T-helper 2 cell treated with Interferon-gamma antibody and Interleukin-4, amounts not matched to agents 100 ng/mL and 5 ng/mL, for 36 hours (primary cell): ENCODE data around the gene DDAH2. TPM values are rescaled to one million over a fixed set of nuclear protein-coding genes. Genes with fewer than 3 reads are reported as not detected.
"Not testable (repeated sequence)": the region's sequence is repeated elsewhere in the genome, so short reads cannot be mapped to it uniquely, and the experiment has no call there.

Source experiments
- intact Hi-C: fragments of 100-400 bp; cut with micrococcal nuclease; formaldehyde crosslinking; loops from one replicate; pipeline ENCODE4 v1.15.1; 2023
- total RNA-seq: library from RNA; stranded (reverse); gene quantifications from 2 replicates; pipeline ENCODE4 v1.2.3, GENCODE V29; 2022

DDAH2 gene
- total RNA-seq, 1 donor from 2014 or later, result 12.2 TPM

DNA sequence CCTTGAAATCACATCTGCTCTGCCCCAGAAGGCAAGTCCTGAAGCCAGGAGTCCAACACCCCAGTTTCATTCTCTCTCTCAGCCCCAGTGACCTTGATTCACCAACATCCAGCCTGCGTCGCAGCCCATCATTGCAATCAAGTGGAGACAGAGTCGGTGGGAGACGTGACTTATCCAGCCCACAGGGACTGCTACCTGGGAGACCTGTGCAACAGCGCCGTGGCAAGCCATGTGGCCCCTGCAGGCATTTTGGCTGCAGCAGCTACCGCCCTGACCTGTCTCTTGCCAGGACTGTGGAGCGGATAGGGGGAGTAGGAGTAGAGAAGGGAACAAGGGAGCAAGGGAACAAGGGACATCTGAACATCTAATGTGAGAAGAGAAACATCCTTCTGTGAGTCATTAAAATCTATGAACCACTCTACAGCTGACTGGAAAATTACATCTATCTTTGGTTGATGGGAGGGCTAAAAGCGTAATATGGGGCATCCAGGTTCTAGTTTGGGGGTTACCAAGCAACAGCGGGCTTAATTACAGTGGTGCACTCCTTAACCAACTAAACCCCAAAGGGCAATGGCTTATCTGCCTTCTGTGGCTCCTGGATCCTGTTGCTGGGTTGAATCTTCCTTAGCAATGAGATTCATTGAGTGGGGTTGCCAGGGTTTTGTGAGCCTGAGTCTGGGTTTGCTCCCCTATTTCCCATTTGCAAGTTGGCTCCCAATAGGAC lies 11.4 kb downstream of the DDAH2 start:
- intact Hi-C loops, result no loop called here

DNA sequence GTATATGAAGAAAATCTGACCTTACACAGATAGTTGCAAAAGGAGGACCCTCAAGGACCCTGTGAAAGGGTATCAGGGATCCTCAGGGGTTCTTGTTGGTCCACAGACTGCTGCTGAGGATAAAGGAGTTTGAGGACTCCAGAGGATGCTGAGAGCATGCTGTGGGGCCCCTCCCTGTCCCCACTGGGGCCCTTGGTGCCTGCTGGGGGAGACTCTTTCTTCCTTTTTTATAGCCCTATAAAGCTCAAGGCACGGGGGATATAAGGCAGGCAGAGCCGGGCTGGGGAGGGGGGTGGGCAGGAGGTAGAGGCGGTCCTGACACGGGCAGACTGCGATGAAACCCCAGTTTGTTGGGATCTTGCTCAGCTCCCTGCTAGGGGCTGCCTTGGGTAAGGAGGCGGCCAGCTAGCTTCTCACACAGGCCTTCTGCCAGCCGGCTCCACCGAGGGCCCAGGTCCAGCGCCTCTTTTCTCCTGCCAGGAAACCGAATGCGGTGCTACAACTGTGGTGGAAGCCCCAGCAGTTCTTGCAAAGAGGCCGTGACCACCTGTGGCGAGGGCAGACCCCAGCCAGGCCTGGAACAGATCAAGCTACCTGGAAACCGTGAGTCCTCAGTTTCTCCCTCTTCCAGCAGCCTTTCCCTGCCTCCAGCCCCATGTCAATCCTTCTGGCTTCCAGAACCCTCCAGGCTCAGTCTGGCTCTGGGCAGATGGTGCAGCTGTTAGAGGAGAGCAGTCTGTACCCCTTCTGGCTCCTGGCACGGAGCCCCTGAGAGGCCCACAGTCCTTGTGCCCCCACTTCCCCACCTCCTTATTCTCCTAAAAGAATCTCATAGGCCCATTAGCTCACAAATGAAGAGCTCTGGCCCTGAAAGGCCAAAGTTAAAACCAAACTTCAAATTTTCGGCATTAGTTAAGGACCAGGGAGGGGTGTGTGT lies 13.8 kb downstream of the DDAH2 start, which contains the start of gene LY6G6D:
Gene LY6G6D, plus strand, starts transcription at position 327 of the 937 bp plus-strand sequence. Its CDS starts 8 bp downstream, at position 335.
- intact Hi-C loops, result no loop called here

DNA sequence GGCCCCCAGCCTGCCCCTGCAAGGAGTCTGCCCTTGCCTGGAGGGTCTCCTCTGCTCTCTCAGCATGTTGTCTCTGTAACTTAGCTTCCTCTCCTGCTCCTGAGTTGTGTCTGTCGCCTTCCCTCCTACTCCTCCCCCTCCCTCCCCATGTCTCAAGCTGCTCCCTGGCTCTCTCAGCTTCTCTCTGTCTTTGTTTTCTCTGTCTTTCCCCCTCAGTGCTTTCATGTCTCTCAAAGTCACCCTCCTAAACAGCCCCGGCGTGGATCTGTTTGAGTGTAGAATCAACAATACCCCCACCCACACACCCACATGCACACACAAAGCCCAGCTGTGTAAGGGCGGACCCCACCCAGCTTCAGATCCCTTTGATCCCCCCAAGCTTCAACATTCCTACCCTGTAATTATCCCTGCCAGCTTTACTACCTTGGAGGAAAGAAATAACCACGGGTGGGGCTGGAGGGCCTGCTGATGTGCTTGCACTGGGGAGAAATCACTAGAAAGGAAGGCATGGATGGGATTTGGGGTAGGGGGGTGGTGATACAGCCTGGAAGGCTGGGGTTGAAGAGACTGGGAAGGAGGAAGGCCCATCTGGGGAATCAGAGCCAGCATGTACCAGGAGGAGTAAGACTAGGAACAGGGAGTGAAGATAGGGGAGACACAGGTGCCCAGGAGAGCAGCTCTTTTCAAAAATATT lies 15.0 kb downstream of the DDAH2 start:
- intact Hi-C loops, result no loop called here

DNA sequence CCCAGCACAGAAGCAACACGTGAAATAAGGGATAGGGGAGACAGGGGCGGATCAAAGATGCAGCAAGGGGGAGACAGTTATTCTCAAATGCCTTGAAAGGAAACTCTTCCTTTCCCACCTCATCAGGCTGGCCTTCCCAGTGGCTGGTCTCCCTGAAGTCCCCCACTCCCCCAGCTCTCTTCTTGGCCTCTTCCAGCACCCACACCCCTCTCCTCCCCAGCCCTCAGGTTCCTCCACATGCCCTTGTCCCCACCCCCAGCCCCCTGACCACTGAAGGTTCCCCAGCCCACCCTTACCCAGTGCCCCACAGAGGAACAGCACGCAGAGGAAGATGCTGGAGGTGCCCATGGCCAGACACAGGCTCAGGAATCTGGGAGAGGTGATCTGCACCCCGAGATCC lies 15.6 kb downstream of the DDAH2 start:
- intact Hi-C loops, result no loop called here

GRCh38 chr6:31712296-31712695 lies 16.8 kb downstream of the DDAH2 start:
- intact Hi-C loops, result no loop called here

- intact Hi-C loops, result no loop called here
Measured at GRCh38 chr6:31711233-31711632, 17.9 kb downstream of the DDAH2 start.

DNA sequence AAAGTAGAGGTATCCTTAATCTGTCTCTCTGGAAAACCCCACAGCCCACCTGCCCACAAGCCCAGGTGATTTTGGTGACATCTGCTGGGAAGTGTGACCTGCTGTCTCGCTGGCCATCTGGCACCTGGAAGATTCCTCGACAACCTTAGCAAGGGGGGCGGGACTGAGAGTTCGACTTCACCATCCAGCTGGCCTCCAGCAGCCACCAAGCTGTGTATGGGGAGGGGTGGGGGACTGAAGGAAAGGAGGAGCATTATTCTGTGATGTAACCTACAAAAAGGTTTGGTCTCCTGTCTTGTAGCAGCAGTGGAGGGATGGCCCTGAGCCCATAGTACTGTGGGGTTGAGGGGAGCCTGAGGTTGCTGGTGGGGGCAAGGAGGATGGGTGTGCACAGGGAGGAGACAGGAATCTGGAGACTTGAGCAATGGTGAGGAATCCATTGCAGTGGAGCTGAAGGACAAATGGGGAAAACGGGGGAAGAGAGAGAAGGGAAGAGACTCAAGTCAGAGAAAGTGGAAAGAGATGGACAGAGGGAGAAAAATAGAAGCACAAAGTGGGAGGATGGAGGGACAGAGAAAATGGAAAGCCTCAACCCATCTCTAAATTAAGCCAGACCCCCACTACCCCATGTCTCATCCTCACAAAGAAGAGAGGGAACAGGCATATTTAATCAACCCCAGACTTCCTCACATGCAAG lies 18.4 kb downstream of the DDAH2 start:
- intact Hi-C loops, result no loop called here

GRCh38 chr6:31709157-31709556 lies 19.9 kb downstream of the DDAH2 start:
- intact Hi-C loops, result not testable (repeated sequence)

GRCh38 chr6:31708224-31708623 lies 20.9 kb downstream of the DDAH2 start:
- intact Hi-C loops, result no loop called here

- intact Hi-C loops, result no loop called here
Measured at GRCh38 chr6:31707701-31708100, 21.4 kb downstream of the DDAH2 start.

DNA sequence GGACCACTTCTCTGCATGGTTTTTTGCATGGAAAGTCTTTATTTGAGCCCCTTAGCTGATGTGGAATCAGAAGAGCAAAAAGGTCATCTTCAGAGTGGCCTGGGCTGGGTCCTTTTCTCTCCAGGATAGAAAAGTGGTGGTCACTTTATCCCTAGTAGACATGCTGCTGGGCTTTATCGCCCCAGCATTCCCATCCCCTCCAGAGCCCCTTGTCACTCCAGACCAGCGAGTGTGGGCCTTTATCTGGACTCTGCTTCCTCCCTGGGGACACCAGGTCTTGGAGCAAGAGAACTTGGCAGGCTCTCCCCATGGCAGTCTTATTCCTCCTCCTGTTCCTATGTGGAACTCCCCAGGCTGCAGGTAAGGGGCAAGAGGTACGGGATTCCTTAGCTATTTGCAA lies 22.5 kb downstream of the DDAH2 start, which contains the start of gene LY6G6F:
Gene LY6G6F, plus strand, starts transcription at position 268 of the 400 bp plus-strand sequence. Its CDS starts 41 bp downstream, at position 309.
- intact Hi-C loops, result no loop called here

- intact Hi-C loops, result no loop called here
Measured at GRCh38 chr6:31705931-31706330, 23.2 kb downstream of the DDAH2 start.

- intact Hi-C loops, result loop anchor here (1.0 to 2.0 kb wide), 8 partner anchors 26 to 194 kb away; partner anchors contain the start of gene EHMT2
Measured at GRCh38 chr6:31702819-31703716, 26.0 kb downstream of the DDAH2 start, which contains the start of gene ABHD16A. ABHD16A (minus strand) TSS chr6:31703324; CDS start chr6:31703281, 43 bp downstream.

- intact Hi-C loops, result loop anchor here (1.0 to 2.0 kb wide), 4 partner anchors 26 to 194 kb away; partner anchors contain the start of gene EHMT2
Measured at GRCh38 chr6:31702405-31702818, 26.7 kb downstream of the DDAH2 start.

- intact Hi-C loops, result loop anchor here (1.0 to 2.0 kb wide), 4 partner anchors 25 to 195 kb away; partner anchors contain the start of gene EHMT2
Measured at GRCh38 chr6:31701666-31702404, 27.3 kb downstream of the DDAH2 start.

DNA sequence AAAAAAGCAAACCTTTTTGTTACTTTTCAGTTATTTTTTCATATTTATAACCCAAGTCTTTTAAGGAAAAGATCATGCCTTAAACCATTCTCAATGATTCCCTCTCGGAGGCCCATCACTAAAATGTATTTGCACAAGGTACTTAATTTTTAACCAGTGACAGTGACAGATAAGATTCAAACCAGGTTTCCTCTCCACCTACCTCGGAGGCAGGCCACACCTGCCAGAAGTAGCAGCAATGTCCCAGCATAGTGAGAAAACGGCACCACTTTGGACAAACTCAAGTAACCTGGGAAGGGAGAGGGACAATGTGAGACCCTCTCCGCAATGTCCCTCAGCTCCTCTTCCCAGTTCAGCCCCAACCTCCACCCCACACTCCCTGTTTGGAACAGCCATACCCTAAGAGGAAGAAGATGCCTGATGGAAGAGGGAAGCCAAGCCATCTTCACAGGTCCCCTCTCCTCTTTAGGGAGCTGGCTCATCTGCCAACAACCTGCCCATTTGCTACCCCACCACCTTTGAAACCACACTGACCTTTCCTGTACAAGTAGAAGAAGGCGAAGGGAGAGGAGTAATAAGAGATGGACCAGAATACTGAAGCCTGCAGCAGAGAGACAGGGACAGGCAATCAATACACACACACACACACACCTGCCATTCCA lies 28.2 kb downstream of the DDAH2 start:
- intact Hi-C loops, result no loop called here

- intact Hi-C loops, result no loop called here
Measured at GRCh38 chr6:31697555-31697954, 31.5 kb downstream of the DDAH2 start.

DNA sequence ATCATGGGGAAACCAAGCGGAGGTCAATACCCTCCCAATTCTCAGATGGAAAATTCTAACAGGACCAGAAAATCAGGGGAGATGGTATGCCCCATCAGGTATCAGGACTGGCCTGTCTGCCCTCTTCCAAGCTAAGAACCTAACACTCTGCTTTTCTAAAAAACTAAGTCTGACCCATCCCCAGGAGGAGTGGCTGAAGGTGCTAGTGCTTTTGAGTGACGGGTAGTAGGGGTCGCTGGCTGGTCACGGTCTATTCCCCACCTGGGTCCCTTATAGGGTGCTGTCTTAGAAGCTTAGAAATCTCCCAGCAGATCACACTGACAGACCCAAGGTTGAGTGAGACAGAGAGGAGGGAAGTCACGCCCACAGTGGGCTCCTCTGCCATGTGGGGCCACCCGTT lies 35.6 kb downstream of the DDAH2 start:
- intact Hi-C loops, result no loop called here
